ENCODE measurements around the gene RAD51B.

DNA sequence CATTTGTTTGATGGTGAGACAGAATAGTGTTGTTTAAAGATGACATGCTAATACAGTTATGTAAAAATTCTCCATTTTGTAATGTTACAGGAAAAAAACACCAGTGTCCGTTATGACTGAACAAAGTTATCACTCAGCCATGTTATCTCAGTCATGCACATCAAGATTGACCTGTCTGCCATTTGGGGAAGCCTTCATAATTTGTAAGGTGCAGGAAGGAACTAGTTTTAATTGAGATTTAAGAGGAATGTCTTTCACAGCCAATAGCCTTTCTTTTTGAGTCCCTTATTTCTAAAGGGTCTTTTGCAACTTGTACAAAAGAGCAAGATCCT, 432.2 kb downstream of the RAD51B start:
- TF ChIP-seq CTCF (conservative IDR thresholded peaks at IDR 0.05) = no peak
- no peak for TF ChIP-seq ZFX (IDR thresholded peaks at IDR 0.05)

Data from C4-2B (cell line).